HEK293T (cell line): Measurements from ENCODE around the gene SH3D21.

Source experiments
- ARNT ChIP-seq: fragments of 450-650 bp; IDR thresholded peaks from 2 replicates; pipeline ENCODE4 v1.6.1; 2017; ENCODE audit warnings: mild to moderate bottlenecking
- CTBP1 ChIP-seq: fragments of 450-650 bp; IDR thresholded peaks from 2 replicates; pipeline ENCODE4 v1.6.1; 2016; ENCODE audit warnings: borderline replicate concordance
- FOXA1 ChIP-seq: fragments of 450-650 bp; IDR thresholded peaks from 2 replicates; pipeline ENCODE4 v1.6.1; 2016; ENCODE audit warnings: mild to moderate bottlenecking
- FOXM1 ChIP-seq: fragments of 450-650 bp; IDR thresholded peaks from 2 replicates; pipeline ENCODE4 v1.6.1; 2017; ENCODE audit warnings: mild to moderate bottlenecking, borderline replicate concordance
- LEF1 ChIP-seq: fragments of 450-650 bp; IDR thresholded peaks from 2 replicates; pipeline ENCODE4 v1.6.1; 2017; ENCODE audit warnings: mild to moderate bottlenecking, borderline replicate concordance
- SP1 ChIP-seq: fragments of 450-650 bp; IDR thresholded peaks from 2 replicates; pipeline ENCODE4 v1.6.1; 2017
- TARDBP ChIP-seq: fragments of 450-650 bp; IDR thresholded peaks from 2 replicates; pipeline ENCODE4 v1.6.1; 2016
- ZNF384 ChIP-seq: fragments of 450-650 bp; IDR thresholded peaks from 2 replicates; pipeline ENCODE4 v1.6.1; 2016

GRCh38 chr1:36344395-36344680 lies 38.2 kb downstream of the SH3D21 start:
- TF ChIP-seq FOXM1 (no peak), CTBP1 (no peak), FOXA1 (no peak), LEF1 (no peak), ARNT (no peak), ZNF384 (no peak), TARDBP (no peak), SP1 (no peak)
